ENCODE results near the gene RAB43.

The RAB43 gene

GRCh38 chr3:129061888-129062834 is 59.4 kb downstream of the RAB43 start:
- Mint-ChIP-seq H3K36me3 (no peaks in the 10 kb centered on the region), H3K9me3 (no peaks in the 10 kb centered on the region), H3K4me3 (no peak overlapping the region), H3K27ac (no peak overlapping the region), H3K4me1 (peaks cover 8% of the 10 kb centered on the region), H3K27me3 (peaks cover 70% of the 10 kb centered on the region)
- no peak for ATAC-seq

- peaks cover 8% of the 10 kb centered on the region for H3K4me1 Mint-ChIP-seq
- H3K36me3 Mint-ChIP-seq, result no peaks in the 10 kb centered on the region
- no peak for ATAC-seq
- H3K4me3 Mint-ChIP-seq, result no peak overlapping the region
- no peak overlapping the region for H3K27ac Mint-ChIP-seq
- no peaks in the 10 kb centered on the region for H3K9me3 Mint-ChIP-seq
- peaks cover 71% of the 10 kb centered on the region for H3K27me3 Mint-ChIP-seq
These were observed 60.3 kb downstream of the RAB43 start for GRCh38 chr3:129061023-129061887.

DNA sequence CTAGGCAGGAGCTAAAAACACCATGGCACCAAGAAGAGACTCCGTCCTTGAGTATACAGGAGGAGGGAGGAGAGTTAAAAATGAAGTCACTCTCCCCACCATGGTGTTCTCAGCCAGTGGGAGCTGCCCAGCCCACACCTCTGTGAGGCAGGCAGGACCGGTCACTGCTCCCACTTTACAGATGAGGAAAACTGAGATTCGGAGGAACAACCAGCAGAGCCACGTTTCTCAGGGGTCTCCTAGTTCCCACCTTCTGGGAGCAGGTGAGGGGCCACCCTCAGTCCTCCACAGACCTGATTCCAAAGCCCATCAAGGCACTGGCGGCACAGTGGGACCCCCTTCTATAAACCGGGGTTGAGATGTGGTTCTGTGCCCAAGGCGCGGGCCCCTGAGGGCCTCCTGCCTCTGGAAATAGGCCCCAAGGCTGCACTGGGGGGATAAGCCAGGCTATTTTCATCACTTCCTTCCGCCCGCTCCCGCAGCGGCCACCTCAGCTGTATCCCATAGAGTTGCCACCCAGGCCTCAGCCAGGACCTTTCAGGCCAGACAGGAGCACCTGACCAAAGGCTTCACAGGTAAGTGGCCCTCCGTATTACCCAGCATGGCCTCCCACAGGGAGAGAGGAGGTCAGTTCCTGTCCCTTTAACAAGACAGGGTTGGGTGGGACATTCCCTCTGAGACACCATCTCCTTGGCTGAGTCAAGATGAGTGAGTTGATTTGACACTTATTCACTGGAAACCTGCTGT is 61.2 kb downstream of the RAB43 start, which contains the start of gene GP9:
GP9 (plus strand) TSS at position 504 of the 747 bp plus-strand sequence. CDS start 961 bp downstream, outside the sequence.
- no peaks in the 10 kb centered on the region for H3K36me3 Mint-ChIP-seq
- ATAC-seq, result no peak
- H3K27ac Mint-ChIP-seq, result no peak within 1 kb of the TSS
- H3K4me3 Mint-ChIP-seq, result no peak within 1 kb of the TSS
- H3K4me1 Mint-ChIP-seq, result peaks cover 8% of the 10 kb centered on the region
- peaks cover 64% of the 10 kb centered on the region for H3K27me3 Mint-ChIP-seq
- no peaks in the 10 kb centered on the region for H3K9me3 Mint-ChIP-seq

- Mint-ChIP-seq H3K36me3 (no peaks in the 10 kb centered on the region), H3K9me3 (no peaks in the 10 kb centered on the region), H3K4me1 (peaks cover 8% of the 10 kb centered on the region), H3K27me3 (peaks cover 54% of the 10 kb centered on the region), H3K27ac (no peak overlapping the region), H3K4me3 (no peak overlapping the region)
- no peak for ATAC-seq
These were observed 62.2 kb downstream of the RAB43 start for GRCh38 chr3:129059311-129059958.

- no peak overlapping the region for H3K4me3 Mint-ChIP-seq
- H3K4me1 Mint-ChIP-seq, result peaks cover 11% of the 10 kb centered on the region
- no peaks in the 10 kb centered on the region for H3K9me3 Mint-ChIP-seq
- no peaks in the 10 kb centered on the region for H3K36me3 Mint-ChIP-seq
- H3K27me3 Mint-ChIP-seq, result peaks cover 51% of the 10 kb centered on the region
- H3K27ac Mint-ChIP-seq, result no peak overlapping the region
- ATAC-seq, result peak; percentile 61
These were observed 63.0 kb downstream of the RAB43 start for GRCh38 chr3:129058441-129059200.

DNA sequence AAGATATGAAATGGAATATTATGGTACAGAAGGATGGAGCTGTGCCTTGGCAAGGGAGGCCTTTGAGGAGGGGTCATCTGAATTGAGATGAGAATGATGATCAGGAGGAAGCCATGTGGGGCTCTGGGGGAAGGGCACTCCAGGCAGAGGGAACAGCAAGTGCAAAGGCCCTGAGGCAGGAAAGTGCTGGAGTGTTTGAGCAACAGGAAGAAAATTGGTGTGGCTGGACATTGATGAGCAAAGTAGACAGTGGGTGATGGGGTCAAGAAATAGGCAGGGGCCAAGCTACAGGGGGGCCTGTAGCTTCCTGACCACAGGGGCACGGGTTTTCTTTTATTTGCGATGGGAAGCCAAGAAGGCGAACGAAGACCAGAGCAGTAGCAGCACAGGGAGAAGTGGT is 64.4 kb downstream of the RAB43 start:
- Mint-ChIP-seq H3K4me1 (peaks cover 16% of the 10 kb centered on the region), H3K9me3 (no peaks in the 10 kb centered on the region), H3K27me3 (peaks cover 39% of the 10 kb centered on the region), H3K36me3 (no peaks in the 10 kb centered on the region), H3K4me3 (no peak overlapping the region), H3K27ac (no peak overlapping the region)
- no peak for ATAC-seq

DNA sequence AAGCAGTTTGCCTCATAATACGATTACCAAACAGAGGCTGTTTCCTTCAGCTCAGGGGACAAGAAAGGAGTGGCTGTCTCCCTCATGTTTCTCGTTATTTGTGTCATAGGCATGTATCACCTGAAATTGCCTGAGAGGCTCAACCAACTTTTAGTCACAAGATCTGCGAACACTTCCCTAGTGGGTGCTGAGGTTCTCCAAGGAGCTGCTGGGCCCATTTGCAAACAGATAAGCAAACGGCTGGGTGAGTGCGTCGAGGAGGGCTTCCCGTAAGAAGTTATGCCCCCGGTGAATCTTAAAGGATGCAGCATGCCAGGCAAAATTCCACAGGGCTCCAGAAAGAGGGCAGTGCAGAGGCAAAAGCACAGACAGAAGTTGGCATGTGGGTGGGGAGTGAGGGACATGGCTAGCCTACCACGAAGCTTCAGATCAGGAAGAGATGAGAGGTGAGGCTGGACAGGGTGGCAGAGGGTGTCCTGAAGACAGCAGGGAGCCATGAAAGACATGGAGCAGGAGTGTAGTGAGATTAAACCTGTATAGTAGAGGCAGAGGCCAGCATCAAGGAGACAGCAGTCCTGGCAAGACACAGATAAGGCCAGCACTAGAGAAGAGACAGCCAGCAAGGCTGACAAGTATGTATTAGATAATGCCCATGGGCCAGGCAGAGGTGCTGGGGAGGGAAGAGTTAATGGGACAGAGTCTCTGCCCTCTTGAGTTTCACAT is 65.0 kb downstream of the RAB43 start:
- ATAC-seq, result no peak
- Mint-ChIP-seq H3K9me3 (no peaks in the 10 kb centered on the region), H3K27me3 (peaks cover 37% of the 10 kb centered on the region), H3K27ac (no peak overlapping the region), H3K36me3 (no peaks in the 10 kb centered on the region), H3K4me1 (peaks cover 16% of the 10 kb centered on the region), H3K4me3 (no peak overlapping the region)

GRCh38 chr3:129054605-129055104 is 66.9 kb downstream of the RAB43 start:
- Mint-ChIP-seq H3K27ac (no peak overlapping the region), H3K27me3 (peaks cover 18% of the 10 kb centered on the region)

GRCh38 chr3:129052675-129053074 is 68.9 kb downstream of the RAB43 start:
- Mint-ChIP-seq H3K36me3 (peaks cover 6% of the 10 kb centered on the region), H3K4me3 (no peak overlapping the region), H3K9me3 (peaks cover 5% of the 10 kb centered on the region), H3K4me1 (peaks cover 8% of the 10 kb centered on the region), H3K27ac (no peak overlapping the region), H3K27me3 (peaks cover 25% of the 10 kb centered on the region)
- no peak for ATAC-seq

More at GRCh38 chr3:129054605-129055104, 66.9 kb downstream of the RAB43 start:
- peaks cover 16% of the 10 kb centered on the region for H3K4me1 Mint-ChIP-seq
- no peak overlapping the region for H3K4me3 Mint-ChIP-seq
- ATAC-seq, result no peak
- no peaks in the 10 kb centered on the region for H3K36me3 Mint-ChIP-seq
- no peaks in the 10 kb centered on the region for H3K9me3 Mint-ChIP-seq

GRCh38 chr3:129051871-129052340 is 69.7 kb downstream of the RAB43 start:
- peaks cover 5% of the 10 kb centered on the region for H3K9me3 Mint-ChIP-seq
- peaks cover 8% of the 10 kb centered on the region for H3K4me1 Mint-ChIP-seq
- ATAC-seq, result no peak
- H3K27ac Mint-ChIP-seq, result no peak overlapping the region
- peaks cover 6% of the 10 kb centered on the region for H3K36me3 Mint-ChIP-seq
- H3K4me3 Mint-ChIP-seq, result no peak overlapping the region
- H3K27me3 Mint-ChIP-seq, result peaks cover 23% of the 10 kb centered on the region

GRCh38 chr3:129050556-129051295 is 70.9 kb downstream of the RAB43 start:
- H3K27ac Mint-ChIP-seq, result no peak overlapping the region

DNA sequence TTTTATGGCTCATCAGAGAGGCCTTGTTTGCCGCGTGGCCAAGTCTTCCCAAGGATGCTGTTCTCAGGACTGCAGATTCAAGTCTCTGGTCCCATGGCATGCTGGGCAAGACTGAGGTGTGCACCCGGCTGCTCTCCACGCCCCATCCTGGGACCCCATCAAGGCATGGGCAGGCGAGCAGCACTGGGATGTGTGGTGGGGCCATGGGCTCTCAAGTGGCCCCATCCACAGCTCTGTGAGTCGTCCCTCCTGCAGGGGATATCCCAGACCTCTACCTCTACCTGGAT is 74.1 kb downstream of the RAB43 start:
- peaks cover 45% of the 10 kb centered on the region for H3K27me3 Mint-ChIP-seq
- peaks cover 17% of the 10 kb centered on the region for H3K36me3 Mint-ChIP-seq
- H3K4me1 Mint-ChIP-seq, result no peaks in the 10 kb centered on the region
- no peak overlapping the region for H3K4me3 Mint-ChIP-seq
- no peak for ATAC-seq
- no peak overlapping the region for H3K27ac Mint-ChIP-seq
- H3K9me3 Mint-ChIP-seq, result peaks cover 10% of the 10 kb centered on the region

More at GRCh38 chr3:129050556-129051295, 70.9 kb downstream of the RAB43 start:
- Mint-ChIP-seq H3K4me3 (no peak overlapping the region), H3K4me1 (peaks cover 8% of the 10 kb centered on the region), H3K27me3 (peaks cover 15% of the 10 kb centered on the region), H3K36me3 (peaks cover 6% of the 10 kb centered on the region), H3K9me3 (peaks cover 5% of the 10 kb centered on the region)
- ATAC-seq, result no peak
